B cell (primary cell): ENCODE measurements around the gene CABLES2. TPM values are rescaled to one million over a fixed set of nuclear protein-coding genes. Genes with fewer than 3 reads are reported as not detected.

Experiments
- ATAC-seq: fragments of 200-7000 bp; cut with Tn5 transposase; one replicate; pipeline ENCODE4 v1.10.0; 2021; ENCODE audit warnings: low read depth, mild to moderate bottlenecking, moderate number of reproducible peaks, moderate library complexity
- CTCF ChIA-PET: fragments of 350-600 bp; sonication (Branson Sonifier 250); formaldehyde crosslinking; loops from one replicate; lab custom pipeline; 2021; ENCODE audit warnings: antibody characterized with exemption, inconsistent platforms; lab: Charles Lee
- POLR2A ChIA-PET: fragments of 350-600 bp; sonication (Branson Sonifier 250); formaldehyde crosslinking; loops from one replicate; lab custom pipeline; 2021; ENCODE audit warnings: antibody characterized with exemption; lab: Charles Lee
- DNase-seq: peaks from one replicate; pipeline ENCODE4 v3.0.0; 2013
- H2AFZ ChIP-seq: 2 replicates; pipeline ENCODE4 v1.6.1; 2012; ENCODE audit warnings: mild to moderate bottlenecking, low read depth, low read length; ENCODE audit not compliant: insufficient read depth, poor library complexity, severe bottlenecking
- H3K27ac ChIP-seq, 2 donors: 1 replicate in 1 of 2; 2 replicates in 1 of 2; pipeline ENCODE4 v1.5.1; 2012 to 2013; ENCODE audit warnings: low read length in 2 of 2, mild to moderate bottlenecking in 2 of 2, moderate library complexity in 1 of 2
- H3K27me3 ChIP-seq, 4 experiments: fragments of 200-600 bp in 1 of 4; sonication (generic) in 1 of 4; replicated peaks in 1 of 4; 1 replicate in 2 of 4; 2 replicates in 2 of 4; pipeline versions ENCODE4 v1.6.1 to v1.7.0; 2013 to 2016; ENCODE audit warnings: low read length in 3 of 4, mild to moderate bottlenecking in 2 of 4, mixed read lengths in 1 of 4, moderate library complexity in 1 of 4; ENCODE audit not compliant: insufficient read depth in 4 of 4, control insufficient read depth in 3 of 4; ENCODE audit errors: control extremely low read depth in 1 of 4
- H3K36me3 ChIP-seq, 2 experiments: replicated peaks in 1 of 2; 1 replicate in 1 of 2; 2 replicates in 1 of 2; pipeline versions ENCODE4 v1.6.1 to v1.7.1; 2013; ENCODE audit warnings: low read length in 1 of 2; ENCODE audit not compliant: insufficient read depth in 2 of 2, control insufficient read depth in 1 of 2; ENCODE audit errors: control extremely low read depth in 1 of 2, extremely low read depth in 1 of 2
- H3K4me1 ChIP-seq, 2 donors: fragments of 200-600 bp in 1 of 2; sonication (generic) in 1 of 2; 1 replicate in 1 of 2; 2 replicates in 1 of 2; pipeline versions ENCODE4 v1.5.1 to v1.6.1; 2013 to 2017; ENCODE audit warnings: low read length in 2 of 2; ENCODE audit not compliant: control insufficient read depth in 2 of 2, insufficient read depth in 2 of 2
- H3K4me2 ChIP-seq: replicated peaks from 2 replicates; pipeline ENCODE3; 2012; ENCODE audit warnings: mild to moderate bottlenecking, low read depth, low read length; ENCODE audit not compliant: poor library complexity, severe bottlenecking
- H3K4me3 ChIP-seq, 5 experiments: fragments of 200-600 bp in 1 of 5; sonication (generic) in 1 of 5; 1 replicate in 3 of 5; 2 replicates in 2 of 5; pipeline versions ENCODE4 v1.5.1 to v1.7.0; 2011 to 2016; ENCODE audit warnings: low read length in 4 of 5, mild to moderate bottlenecking in 4 of 5, low read depth in 2 of 5, control low read depth in 1 of 5, moderate library complexity in 1 of 5; ENCODE audit not compliant: insufficient read depth in 1 of 5; ENCODE audit errors: control extremely low read depth in 1 of 5, extremely low read depth in 1 of 5
- H3K79me2 ChIP-seq: fragments of 200-600 bp; sonication (generic); one replicate; pipeline ENCODE4 v1.6.0; 2016; ENCODE audit warnings: low read length; ENCODE audit not compliant: control insufficient read depth, insufficient read depth
- H3K9ac ChIP-seq: fragments of 200-600 bp; sonication (generic); 2 replicates; pipeline ENCODE4 v1.6.1; 2017; ENCODE audit warnings: mild to moderate bottlenecking, low read length, moderate library complexity
- H3K9me3 ChIP-seq, 3 donors: one replicate each; pipeline versions ENCODE4 v1.6.1 to v1.7.1; 2013; ENCODE audit warnings: low read length in 2 of 3; ENCODE audit not compliant: control insufficient read depth in 2 of 3, insufficient read depth in 1 of 3; ENCODE audit errors: control extremely low read depth in 1 of 3
- H4K20me1 ChIP-seq: 2 replicates; pipeline ENCODE4 v1.6.0; 2012; ENCODE audit warnings: mild to moderate bottlenecking, low read length; ENCODE audit not compliant: insufficient read depth, control insufficient read depth, poor library complexity, severe bottlenecking
- H3K27ac Mint-ChIP-seq: one replicate; pipeline ENCODE4 v1.8.0; 2021; ENCODE audit warnings: mixed read lengths
- H3K27me3 Mint-ChIP-seq: one replicate; pipeline ENCODE4 v1.8.0; 2021; ENCODE audit warnings: mixed read lengths
- H3K4me1 Mint-ChIP-seq: one replicate; pipeline ENCODE4 v1.8.0; 2021; ENCODE audit warnings: mixed read lengths
- H3K4me3 Mint-ChIP-seq: one replicate; pipeline ENCODE4 v1.8.0; 2021; ENCODE audit warnings: mixed read lengths
- H3K9me3 Mint-ChIP-seq: one replicate; pipeline ENCODE4 v1.8.0; 2022; ENCODE audit warnings: mixed read lengths; ENCODE audit not compliant: insufficient read depth
- EZH2 ChIP-seq: IDR thresholded peaks from 2 replicates; pipeline ENCODE4 v1.6.1; 2012; ENCODE audit warnings: borderline replicate concordance, low read depth, mild to moderate bottlenecking, moderate library complexity, low read length; ENCODE audit not compliant: insufficient read depth, poor library complexity, severe bottlenecking
- WGBS: methylation state at CpG from one replicate; pipeline ENCODE4 v1.1.5; 2013; ENCODE audit warnings: missing lambda C conversion rate; ENCODE audit not compliant: insufficient coverage; 5-methylcytosine and 5-hydroxymethylcytosine counted together
- intact Hi-C: fragments of 100-400 bp; cut with micrococcal nuclease; formaldehyde crosslinking; loops from one replicate; pipeline ENCODE4 v1.10.0; 2022
- polyA plus RNA-seq: library from polyadenylated mRNA; depleted of rRNA; stranded (reverse); fragments of >200 nt; gene quantifications from 2 replicates; pipeline ENCODE4 v1.2.3, GENCODE V29; 2012
- total RNA-seq, 2 donors: library from RNA; stranded (reverse); fragments of 120-200 nt in 1 of 2; gene quantifications; 1 replicate in 1 of 2; 2 replicates in 1 of 2; pipeline versions ENCODE4 v1.2.3 to v1.2.4, GENCODE V29; 2013 to 2022
- TF ChIP-seq, protein P1 (sequence below): fragments of 200-600 bp; IDR thresholded peaks from one replicate; pipeline ENCODE4 v1.8.0; 2022; ENCODE audit warnings: antibody characterized with exemption, mild to moderate bottlenecking

The CABLES2 gene
- total and polyA plus RNA-seq, 2 donors (not counting 1 experiment from before 2014, with no cell fraction given) = 4.8 to 8.2 TPM

DNA sequence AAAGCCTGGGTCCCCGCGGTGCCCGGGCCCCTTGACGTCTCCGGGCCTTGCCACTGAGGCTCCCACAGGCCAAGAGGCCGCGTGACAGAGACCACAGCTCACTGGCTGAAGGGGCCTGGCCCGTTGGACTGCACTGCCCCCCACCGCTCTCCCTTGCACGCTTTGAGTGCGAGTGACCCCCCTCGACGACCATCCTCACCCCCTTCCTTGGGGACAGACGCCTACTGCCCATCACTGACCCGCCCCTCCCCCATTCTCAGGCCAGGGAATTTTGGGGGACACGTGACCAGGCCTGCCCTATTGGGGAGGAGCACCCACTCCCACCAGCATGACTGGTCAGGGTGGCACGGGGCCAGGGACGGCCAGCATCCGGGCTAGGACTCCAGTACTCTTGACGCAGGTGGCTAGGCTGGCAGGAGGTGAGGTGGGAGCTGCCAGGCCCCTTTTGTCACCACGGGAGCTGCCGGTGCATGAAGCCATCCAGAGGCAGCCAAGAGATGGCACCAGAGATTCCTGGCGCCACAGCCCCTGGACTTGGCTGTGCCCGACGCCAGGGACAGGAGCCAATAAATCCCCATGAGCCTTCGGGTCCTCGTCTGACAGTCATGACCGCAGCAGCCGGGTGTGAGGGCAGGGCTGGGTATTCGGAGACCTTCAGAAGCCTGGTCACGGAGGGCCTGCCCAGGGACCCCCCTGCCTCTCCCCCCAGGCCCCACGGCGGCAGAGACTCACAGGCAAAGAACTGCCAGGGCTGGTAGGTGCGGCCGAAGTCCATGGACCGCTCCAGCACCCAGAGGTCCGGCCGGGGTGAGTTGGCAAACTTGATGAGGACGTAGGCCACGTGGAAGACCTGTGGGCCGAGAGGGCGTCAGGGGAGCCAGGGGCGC is 54.4 kb downstream of the CABLES2 start:
- Mint-ChIP-seq H3K9me3 (peaks cover 3% of the 10 kb centered on the region), H3K27me3 (no peaks in the 10 kb centered on the region), H3K27ac (no peak overlapping the region), H3K4me3 (no peak overlapping the region), H3K4me1 (no peaks in the 10 kb centered on the region)
- H3K36me3 ChIP-seq = no peaks in the 10 kb centered on the region
- no peaks in the 10 kb centered on the region for H3K79me2 ChIP-seq
- intact Hi-C loops = no loop called here
- H3K27ac ChIP-seq = no peak overlapping the region
- no peak for ATAC-seq
- TF ChIP-seq EZH2 = no peak
- TF ChIP-seq, protein P1, sequence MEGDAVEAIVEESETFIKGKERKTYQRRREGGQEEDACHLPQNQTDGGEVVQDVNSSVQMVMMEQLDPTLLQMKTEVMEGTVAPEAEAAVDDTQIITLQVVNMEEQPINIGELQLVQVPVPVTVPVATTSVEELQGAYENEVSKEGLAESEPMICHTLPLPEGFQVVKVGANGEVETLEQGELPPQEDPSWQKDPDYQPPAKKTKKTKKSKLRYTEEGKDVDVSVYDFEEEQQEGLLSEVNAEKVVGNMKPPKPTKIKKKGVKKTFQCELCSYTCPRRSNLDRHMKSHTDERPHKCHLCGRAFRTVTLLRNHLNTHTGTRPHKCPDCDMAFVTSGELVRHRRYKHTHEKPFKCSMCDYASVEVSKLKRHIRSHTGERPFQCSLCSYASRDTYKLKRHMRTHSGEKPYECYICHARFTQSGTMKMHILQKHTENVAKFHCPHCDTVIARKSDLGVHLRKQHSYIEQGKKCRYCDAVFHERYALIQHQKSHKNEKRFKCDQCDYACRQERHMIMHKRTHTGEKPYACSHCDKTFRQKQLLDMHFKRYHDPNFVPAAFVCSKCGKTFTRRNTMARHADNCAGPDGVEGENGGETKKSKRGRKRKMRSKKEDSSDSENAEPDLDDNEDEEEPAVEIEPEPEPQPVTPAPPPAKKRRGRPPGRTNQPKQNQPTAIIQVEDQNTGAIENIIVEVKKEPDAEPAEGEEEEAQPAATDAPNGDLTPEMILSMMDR = no peak
- no peak overlapping the region for H3K9ac ChIP-seq
- H3K9me3 ChIP-seq = peaks cover 0 to 4% (median 0%) of the 10 kb centered on the region in 3 donors
- ChIA-PET CTCF (no interaction called here), POLR2A (interaction anchor here (0.5 kb wide), 1 partner anchor 21 kb away, joined by 3 read pairs; no protein-coding TSS in a partner anchor)
- no peak overlapping the region for H3K4me2 ChIP-seq
- H4K20me1 ChIP-seq = no peaks in the 10 kb centered on the region
- 87% methylated on average over 36 of the region's 43 CpGs for WGBS
- no peak overlapping the region for H2AFZ ChIP-seq
- no peak overlapping the region for H3K4me3 ChIP-seq
- H3K4me1 ChIP-seq = peaks cover 0 to 3% of the 10 kb centered on the region in 2 donors
- H3K27me3 ChIP-seq = no peaks in the 10 kb centered on the region
- no peak for DNase-seq
